GM18520 (cell line): ENCODE measurements around the gene TBC1D22B.

ENCODE experiments used
- ATAC-seq: cut with Tn5 transposase; IDR thresholded peaks from one replicate; pipeline ENCODE4 v1.9.1; 2021; ENCODE audit not compliant: unreplicated experiment

TBC1D22B gene

GRCh38 chr6:37239526-37239925 is 18.0 kb upstream of the TBC1D22B start:
- no peak for ATAC-seq

DNA sequence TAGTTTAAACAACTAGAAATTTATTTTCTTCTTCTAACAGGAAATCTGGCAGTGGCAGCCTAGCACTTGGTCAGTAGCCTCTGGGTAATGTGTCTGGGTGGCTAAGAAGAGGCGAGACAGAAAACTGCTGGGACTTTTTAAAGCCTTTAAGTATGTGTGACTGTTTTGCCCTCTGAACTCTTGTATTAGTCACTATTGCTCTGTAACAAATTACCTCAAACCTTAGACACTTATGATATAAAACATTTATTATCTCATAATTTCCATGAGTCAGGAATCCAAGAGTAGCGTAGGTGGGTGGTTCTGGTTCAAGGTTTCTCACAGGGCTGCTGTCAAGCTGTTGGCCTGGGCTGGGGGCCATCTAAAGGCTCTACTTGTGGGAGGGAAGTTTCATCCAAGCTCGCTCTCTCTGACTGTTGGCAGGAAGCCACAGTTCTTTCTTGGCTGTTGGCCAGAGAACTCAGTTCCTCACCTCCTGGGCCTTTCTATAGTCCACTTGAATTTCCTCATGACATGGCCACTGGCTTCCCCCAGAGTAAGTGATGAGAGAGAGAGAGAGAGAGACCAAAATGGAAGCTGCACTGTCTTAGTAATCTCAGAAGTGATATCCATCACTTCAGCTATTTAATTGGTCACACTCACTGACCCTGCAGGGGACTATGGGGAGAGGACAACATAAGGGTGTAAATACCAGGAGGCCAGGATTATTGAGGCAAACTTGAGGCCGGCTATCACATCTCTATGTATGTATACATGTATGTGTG is 17.4 kb upstream of the TBC1D22B start:
- no peak for ATAC-seq

DNA sequence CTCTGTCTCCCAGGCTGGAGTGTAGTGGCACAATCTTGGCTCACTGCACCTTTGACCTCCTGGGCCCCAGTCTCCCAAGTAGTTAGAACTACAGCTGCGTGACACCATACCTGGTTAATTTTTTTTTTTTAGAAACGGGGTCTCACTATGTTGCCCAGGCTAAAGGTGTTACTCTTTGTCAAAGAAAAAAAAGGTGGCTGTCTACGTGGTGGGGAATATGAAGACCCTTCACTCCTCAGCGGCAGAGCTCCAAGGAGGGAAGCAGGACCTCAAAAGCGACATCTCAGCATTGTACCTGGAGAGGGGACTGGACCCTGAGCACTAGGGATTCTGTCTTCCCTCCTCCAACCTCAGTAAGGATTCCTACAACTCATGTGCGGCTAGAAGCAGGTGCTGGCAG is 16.4 kb upstream of the TBC1D22B start:
- ATAC-seq: no peak

DNA sequence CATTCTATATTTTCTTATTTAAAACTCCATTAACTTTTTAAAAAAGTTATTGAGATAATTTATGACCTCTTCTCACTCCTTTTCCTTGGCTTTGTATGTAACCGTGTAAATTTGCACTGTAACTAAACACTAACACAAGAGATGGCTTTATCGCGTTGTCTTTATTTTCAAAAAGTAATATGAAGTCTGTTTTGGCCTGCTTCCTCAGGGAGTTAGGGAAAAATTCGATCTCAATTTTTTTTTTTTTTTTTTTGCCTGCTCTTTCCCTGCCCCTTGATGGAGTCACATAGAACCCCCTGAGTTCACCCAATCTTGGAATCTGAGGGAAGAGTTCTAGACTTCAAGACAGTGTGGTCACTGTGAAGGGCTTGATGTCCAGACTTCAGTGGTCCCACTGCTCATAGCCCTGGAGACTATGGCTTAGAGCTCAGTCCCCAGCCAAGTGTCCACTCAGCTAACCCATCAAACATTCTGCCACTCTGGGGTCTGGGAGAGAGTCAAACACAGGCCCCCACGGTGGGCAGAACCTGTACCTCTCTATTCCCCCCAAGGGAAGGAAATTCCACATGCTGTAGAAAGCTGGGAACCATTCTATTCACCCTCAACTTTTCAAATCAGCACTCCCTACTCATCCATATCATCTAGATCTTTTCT is 15.7 kb upstream of the TBC1D22B start:
- no peak for ATAC-seq

DNA sequence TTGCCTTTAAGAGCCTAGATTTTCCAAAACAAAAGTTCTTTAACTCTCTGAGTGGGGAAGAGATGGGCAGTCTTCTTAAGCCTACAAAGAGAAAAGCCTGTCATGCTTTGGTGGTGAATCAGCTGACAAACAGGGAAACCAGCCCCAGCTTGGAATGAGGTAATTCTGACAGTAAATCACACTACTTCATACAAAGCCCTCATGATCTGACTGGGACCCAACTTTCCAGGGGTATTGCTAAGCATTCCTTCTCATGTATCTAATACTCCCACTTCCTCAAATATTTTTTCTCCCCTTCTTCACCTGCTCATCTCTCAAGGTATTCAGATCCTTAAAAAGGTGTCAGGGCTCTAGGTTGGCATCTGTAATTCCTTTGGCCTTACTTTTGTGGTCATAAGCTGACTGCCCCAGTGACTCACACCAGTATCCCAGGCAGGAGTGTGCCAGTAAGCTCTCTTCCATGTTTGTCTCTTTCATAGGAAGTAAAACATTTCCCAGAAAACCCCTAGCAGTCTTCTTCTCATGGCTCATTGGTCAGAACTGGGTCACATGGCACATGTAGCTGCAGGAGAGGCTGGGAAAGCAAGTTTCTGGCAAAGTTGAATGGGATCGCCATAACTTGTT is 15.0 kb upstream of the TBC1D22B start:
- no peak for ATAC-seq

DNA sequence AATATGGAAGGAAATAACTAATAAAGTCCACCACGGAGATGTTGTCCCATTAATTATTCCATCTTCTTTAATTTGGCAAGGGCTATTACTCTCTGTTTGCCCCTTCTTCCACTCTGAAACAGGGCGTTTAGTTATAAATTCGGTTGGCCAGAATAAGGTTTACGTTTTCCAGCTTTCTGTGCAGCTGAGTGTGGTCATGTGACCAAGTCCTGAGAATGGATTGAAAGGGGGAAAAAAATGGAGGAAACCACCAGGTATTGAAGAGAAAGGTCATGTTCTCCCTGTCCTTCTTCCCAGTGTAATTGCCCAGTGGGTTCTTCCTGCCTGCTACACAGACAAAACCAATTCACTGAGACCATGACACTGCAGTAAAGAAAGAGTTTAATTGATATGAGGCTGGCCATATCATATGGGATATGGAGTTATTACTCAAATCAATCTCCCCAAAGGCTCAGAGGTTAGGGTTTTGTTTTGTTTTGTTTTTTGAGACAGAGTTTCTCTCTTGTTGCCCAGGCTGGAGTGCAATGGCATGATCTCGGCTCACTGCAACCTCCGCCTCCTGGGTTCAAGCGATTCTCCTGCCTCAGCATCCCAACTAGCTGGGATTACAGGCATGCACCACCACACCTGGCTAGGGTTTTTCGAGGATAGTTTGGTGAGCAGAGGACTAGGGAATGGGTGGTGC is 14.3 kb upstream of the TBC1D22B start:
- ATAC-seq: no peak

- no peak for ATAC-seq
Measured at GRCh38 chr6:37243816-37244370, 13.7 kb upstream of the TBC1D22B start.

DNA sequence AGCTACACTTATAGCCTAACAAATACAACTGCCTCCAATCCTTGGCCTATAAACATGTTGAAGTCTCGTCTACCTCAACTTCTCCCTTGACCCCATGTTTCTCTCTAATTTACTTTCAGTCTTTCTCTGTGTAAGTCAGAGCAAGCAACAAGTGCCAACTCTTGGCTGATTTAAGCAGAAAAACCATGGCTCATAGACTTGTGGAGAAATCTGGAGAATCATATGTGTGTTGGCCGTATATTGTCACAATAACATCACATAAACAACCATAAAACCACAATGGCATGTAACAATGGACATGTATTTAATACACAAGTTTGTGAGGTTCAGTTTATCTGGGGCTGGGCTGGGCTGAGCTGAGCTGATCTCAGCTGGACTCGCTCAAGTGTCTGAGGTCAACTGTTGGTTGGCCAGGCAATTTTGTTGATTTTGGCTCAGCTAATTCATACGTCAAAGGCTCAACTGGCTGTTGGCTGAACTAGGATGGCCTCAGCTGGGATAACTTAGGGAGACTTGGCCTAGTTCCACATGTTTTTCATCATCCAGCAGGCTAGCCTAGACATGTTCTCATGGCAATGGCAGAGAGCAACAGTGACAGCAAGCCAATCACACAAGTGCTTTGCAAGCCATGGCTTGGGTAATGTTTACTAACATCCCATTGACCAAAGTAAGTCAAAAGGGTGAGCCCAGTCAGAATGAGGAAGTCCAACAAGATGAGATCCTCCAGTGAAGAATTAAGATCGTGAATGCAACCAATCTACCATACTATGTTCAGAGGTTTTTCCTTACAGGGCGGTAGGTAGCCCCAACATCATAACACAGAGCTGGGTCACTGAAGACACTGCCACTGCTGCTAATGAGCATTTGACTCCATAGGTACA is 12.9 kb upstream of the TBC1D22B start:
- ATAC-seq: no peak

DNA sequence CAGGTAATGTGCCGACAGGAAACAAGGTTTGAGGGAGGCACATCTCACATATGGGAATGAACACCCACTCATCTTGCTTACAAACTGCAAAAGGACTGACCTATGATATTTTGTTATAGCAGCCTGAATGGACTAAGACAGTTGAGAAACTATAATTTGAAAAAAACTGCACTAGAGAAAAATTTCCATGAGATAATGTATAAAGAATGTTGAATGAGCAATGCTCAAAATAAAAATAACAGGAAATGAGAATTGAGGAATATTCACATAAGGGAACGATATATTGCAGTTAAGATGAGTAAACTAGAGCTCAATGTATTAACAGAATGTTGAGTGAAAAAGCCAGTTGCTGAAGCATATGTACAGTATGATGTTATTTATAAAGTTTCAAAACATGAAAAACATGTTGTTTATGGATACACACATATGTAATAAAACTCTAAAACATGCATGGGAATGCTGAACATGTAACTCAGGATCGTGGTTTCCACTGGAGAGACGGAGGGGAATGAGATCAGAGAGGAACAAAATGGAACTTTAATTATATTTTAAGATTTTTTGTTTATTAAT is 6.3 kb upstream of the TBC1D22B start:
- no peak for ATAC-seq

GRCh38 chr6:37253486-37254007 is 4.0 kb upstream of the TBC1D22B start:
- ATAC-seq: no peak

- no peak for ATAC-seq
Measured at GRCh38 chr6:37254881-37255280, 2.7 kb upstream of the TBC1D22B start.

- ATAC-seq: no peak
Measured at GRCh38 chr6:37256692-37257319, 766 bp upstream of the TBC1D22B start.

- no peak for ATAC-seq
Measured at GRCh38 chr6:37257320-37257633, 295 bp upstream of the TBC1D22B start.

DNA sequence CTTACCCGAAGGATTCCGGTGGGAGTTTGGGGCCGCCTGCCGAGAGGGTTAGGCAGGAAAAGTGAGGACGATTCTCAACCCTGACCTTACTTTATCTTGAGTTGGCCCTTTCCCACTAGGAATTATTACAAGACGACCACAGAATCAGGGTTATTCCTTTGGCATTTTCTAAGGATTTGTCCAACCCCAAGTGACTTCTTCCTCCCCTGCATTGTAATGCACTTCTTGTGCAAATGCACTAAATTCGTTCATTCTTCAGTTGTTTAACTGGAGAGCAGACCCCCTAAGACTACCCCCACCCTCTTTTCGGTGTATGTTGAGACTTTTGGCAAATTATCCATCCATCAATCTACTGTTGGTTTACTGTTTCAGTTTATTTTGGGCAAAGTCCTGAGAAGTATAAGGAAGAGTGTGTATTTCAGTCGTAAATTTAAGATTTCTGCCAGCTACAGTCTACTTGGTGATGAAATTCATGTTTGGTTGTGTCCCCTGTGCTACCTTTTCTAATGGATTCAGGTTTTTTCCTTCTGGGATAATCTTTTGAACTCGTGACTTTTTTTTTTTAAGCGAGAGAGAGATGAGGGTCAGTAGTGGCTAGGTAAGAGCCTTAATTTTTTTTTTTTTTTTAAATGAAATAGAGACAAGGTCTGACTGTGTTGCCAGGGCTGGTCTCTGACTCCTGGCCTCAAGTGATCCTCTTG is 983 bp downstream of the TBC1D22B start:
- no peak for ATAC-seq

DNA sequence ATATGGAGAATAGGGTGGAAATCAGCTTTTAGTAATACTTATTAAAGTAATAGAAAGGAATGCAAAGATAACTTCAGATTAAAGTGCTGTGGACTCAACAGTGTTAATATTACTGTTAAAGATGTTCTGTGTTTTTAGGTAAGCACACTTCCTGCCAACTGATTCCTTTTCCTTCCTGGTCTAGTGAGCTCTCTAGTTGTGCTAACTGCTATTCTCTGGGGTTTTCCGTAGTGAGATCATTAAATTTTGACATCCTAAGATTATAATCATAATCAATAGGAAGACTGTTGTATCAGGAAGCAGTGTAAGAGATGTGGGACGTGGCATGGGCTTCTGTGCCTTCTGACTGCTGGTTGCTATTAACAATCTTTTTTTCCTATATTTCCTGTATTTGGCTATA is 1.6 kb downstream of the TBC1D22B start:
- ATAC-seq: no peak

GRCh38 chr6:37260040-37260439 is 2.5 kb downstream of the TBC1D22B start:
- ATAC-seq: no peak

- ATAC-seq: no peak
Measured at GRCh38 chr6:37260444-37260843, 2.9 kb downstream of the TBC1D22B start.

DNA sequence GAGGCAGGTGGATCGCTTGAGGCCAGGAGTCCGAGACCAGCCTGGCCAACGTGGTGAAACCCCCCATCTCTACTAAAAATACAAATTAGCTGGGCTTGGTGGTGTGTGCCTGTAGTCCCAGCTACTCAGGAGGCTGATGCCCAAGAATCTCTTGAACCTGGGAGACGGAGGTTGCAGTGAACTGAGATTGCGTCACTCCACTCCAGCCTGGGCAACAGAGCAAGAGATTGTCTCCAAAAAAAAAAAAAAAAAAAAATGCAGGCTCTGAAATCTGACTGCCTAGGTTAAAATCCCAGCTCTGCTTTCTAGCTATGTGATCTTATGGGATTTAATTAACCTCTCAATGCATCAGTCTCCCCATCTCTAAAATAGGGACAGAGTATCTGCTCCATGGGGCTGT is 3.6 kb downstream of the TBC1D22B start:
- ATAC-seq: no peak

- ATAC-seq: no peak
Measured at GRCh38 chr6:37262446-37263026, 5.0 kb downstream of the TBC1D22B start.
